HepG2 (cell line): ENCODE measurements around the gene SCUBE2. TPM values are rescaled to one million over a fixed set of nuclear protein-coding genes. Genes with fewer than 3 reads are reported as not detected.

ENCODE experiments used
- ATAC-seq: fragments of 200-7000 bp; cut with Tn5 transposase; 3 replicates; pipeline ENCODE4 v1.9.1; 2020; ENCODE audit warnings: mild to moderate bottlenecking, moderate library complexity
- BruUV-seq: library from RNA; stranded (reverse); fragments of 400-500 nt; replicated peaks from 2 replicates; lab custom pipeline; 2021; lab: Mats Ljungman, UMichigan
- CTCF ChIA-PET: fragments of 300-600 bp; formaldehyde crosslinking; extraction: SDS; loops from one replicate; lab custom pipeline; 2021; ENCODE audit warnings: low total read pairs, inconsistent platforms, low intra/inter-chr PET ratio; lab: Yijun Ruan, JAX
- POLR2A ChIA-PET: fragments of 350-600 bp; sonication (Branson Sonifier 250); formaldehyde crosslinking; loops from one replicate; lab custom pipeline; 2020; ENCODE audit warnings: antibody characterized with exemption, inconsistent platforms; lab: Yijun Ruan, JAX
- DNase-seq: peaks from one replicate; pipeline ENCODE4 v3.0.0-alpha.2; 2015; ENCODE audit warnings: low spot score
- FAIRE-seq: peaks from 3 replicates; lab custom pipeline; 2011; peaks lifted over from hg19 to GRCh38; lab: Jason Lieb, UNC
- H2AFZ ChIP-seq: one replicate; pipeline ENCODE4 v1.6.1; 2011; ENCODE audit warnings: low read length, inconsistent platforms
- H3K27ac ChIP-seq: fragments of 300-600 bp; 3 replicates; pipeline ENCODE4 v1.8.0; 2011; ENCODE audit warnings: mixed run types, mild to moderate bottlenecking, mixed read lengths, low read length, inconsistent platforms; ENCODE audit not compliant: insufficient read depth; ENCODE audit errors: extremely low read length
- H3K27me3 ChIP-seq, 2 experiments: fragments of 200-600 bp in 1 of 2; 2 replicates in 1 of 2; 3 replicates in 1 of 2; pipeline versions ENCODE4 v1.6.0 to v1.8.0; 2011; ENCODE audit warnings: low read length in 2 of 2, mild to moderate bottlenecking in 2 of 2, moderate library complexity in 2 of 2, inconsistent platforms in 1 of 2; ENCODE audit not compliant: insufficient read depth in 2 of 2, control insufficient read depth in 1 of 2
- H3K36me3 ChIP-seq, 2 experiments: fragments of 200-600 bp in 1 of 2; replicated peaks in 1 of 2; 2 replicates in 1 of 2; 3 replicates in 1 of 2; pipeline versions ENCODE4 v1.5.1 to v1.8.0; 2011; ENCODE audit warnings: low read length in 2 of 2, inconsistent platforms in 1 of 2; ENCODE audit not compliant: insufficient read depth in 2 of 2, control insufficient read depth in 1 of 2
- H3K4me1 ChIP-seq: 2 replicates; pipeline ENCODE4 v1.5.1; 2012; ENCODE audit warnings: low read length, inconsistent platforms; ENCODE audit not compliant: insufficient read depth
- H3K4me2 ChIP-seq: 2 replicates; pipeline ENCODE4 v1.6.0; 2011; ENCODE audit warnings: low read depth, low read length, inconsistent platforms
- H3K4me3 ChIP-seq, 3 experiments: fragments of 200-600 bp in 1 of 3; sonication (generic), shearing (Covaris generic) in 1 of 3; replicated peaks in 1 of 3; 2 replicates each; pipeline ENCODE4 v1.5.1; 2011 to 2016; ENCODE audit warnings: low read length in 3 of 3, inconsistent platforms in 2 of 3, low read depth in 2 of 3, mild to moderate bottlenecking in 2 of 3, control low read depth in 1 of 3, mixed read lengths in 1 of 3; ENCODE audit not compliant: insufficient read depth in 1 of 3
- H3K79me2 ChIP-seq: one replicate; pipeline ENCODE4 v1.6.1; 2011; ENCODE audit warnings: low read length, inconsistent platforms; ENCODE audit not compliant: insufficient read depth
- H3K9ac ChIP-seq: 2 replicates; pipeline ENCODE4 v1.6.0; 2011; ENCODE audit warnings: mild to moderate bottlenecking, low read depth, low read length, inconsistent platforms; ENCODE audit not compliant: insufficient read depth
- H3K9me3 ChIP-seq: 2 replicates; pipeline ENCODE4 v1.5.1; 2012; ENCODE audit warnings: mild to moderate bottlenecking, low read length
- H4K20me1 ChIP-seq: 2 replicates; pipeline ENCODE4 v1.6.0; 2011; ENCODE audit warnings: inconsistent platforms, mild to moderate bottlenecking, low read length, moderate library complexity; ENCODE audit not compliant: insufficient read depth
- CBX1 ChIP-seq: IDR thresholded peaks from one replicate; pipeline ENCODE4 v1.6.1; 2016; ENCODE audit warnings: antibody characterized with exemption, low read depth
- HNRNPH1 ChIP-seq: fragments of 200-400 bp; formaldehyde crosslinking; optimal IDR thresholded peaks from 2 replicates; pipeline ENCODE3; 2017; ENCODE audit warnings: mild to moderate bottlenecking, low read depth, low read length
- ZNF441 ChIP-seq: sonication (generic); formaldehyde crosslinking; IDR thresholded peaks from 2 replicates; pipeline ENCODE4 v1.7.0; 2021; ENCODE audit warnings: missing genetic modification reagents, borderline replicate concordance
- WGBS: methylation state at CpG from one replicate; pipeline ENCODE4 v1.1.6; 2017; ENCODE audit warnings: low lambda C conversion rate; 5-methylcytosine and 5-hydroxymethylcytosine counted together
- in situ Hi-C: cut with HindIII; loops from 2 replicates; pipeline ENCODE4 v1.10.0; 2017; ENCODE audit warnings: low pct_unique_long_range_greater_than_20kb; ENCODE audit not compliant: extremely low pct_ligation_motif_present
- intact Hi-C: fragments of 100-400 bp; cut with micrococcal nuclease; formaldehyde crosslinking; loops from one replicate; pipeline ENCODE4 v1.10.0; 2022; ENCODE audit not compliant: unreplicated experiment
- polyA plus RNA-seq, 8 experiments: library from polyadenylated mRNA; depleted of rRNA in 3 of 8; stranded (reverse) in 7 of 8; unstranded in 1 of 8; fragments of >200 nt; fragmentation: Illumina TruSeq in 4 of 8; extraction: Trizol in 4 of 8; gene quantifications; 2 replicates each; pipeline versions ENCODE4 v1.2.1 to v1.2.3, GENCODE V29; 2011 to 2016; ENCODE audit warnings: low read depth in 4 of 8, missing spikeins in 1 of 8, mixed read lengths in 1 of 8; ENCODE audit not compliant: insufficient read depth in 1 of 8
- total RNA-seq, 5 experiments: library from RNA; depleted of rRNA; stranded (reverse); fragments of >200 nt; fragmentation: Illumina TruSeq; extraction: Trizol; gene quantifications; 2 replicates each; pipeline ENCODE4 v1.2.3, GENCODE V29; 2016; ENCODE audit warnings: low read depth in 1 of 5
- TF ChIP-seq, protein P1 (sequence below): sonication (generic); formaldehyde crosslinking; IDR thresholded peaks from 2 replicates; pipeline ENCODE4 v1.9.0; 2021; ENCODE audit warnings: mild to moderate bottlenecking, missing genetic modification reagents
- TF ChIP-seq, protein P2 (sequence below): sonication (generic); formaldehyde crosslinking; IDR thresholded peaks from 2 replicates; pipeline ENCODE4 v1.4.0; 2020; ENCODE audit warnings: missing genetic modification reagents

The SCUBE2 gene
- total and polyA plus RNA-seq, 2 of the 13 experiments (the other 11 are each of a cell fraction or from before 2014, with no cell fraction given): 0.09 TPM; not detected in 1

DNA sequence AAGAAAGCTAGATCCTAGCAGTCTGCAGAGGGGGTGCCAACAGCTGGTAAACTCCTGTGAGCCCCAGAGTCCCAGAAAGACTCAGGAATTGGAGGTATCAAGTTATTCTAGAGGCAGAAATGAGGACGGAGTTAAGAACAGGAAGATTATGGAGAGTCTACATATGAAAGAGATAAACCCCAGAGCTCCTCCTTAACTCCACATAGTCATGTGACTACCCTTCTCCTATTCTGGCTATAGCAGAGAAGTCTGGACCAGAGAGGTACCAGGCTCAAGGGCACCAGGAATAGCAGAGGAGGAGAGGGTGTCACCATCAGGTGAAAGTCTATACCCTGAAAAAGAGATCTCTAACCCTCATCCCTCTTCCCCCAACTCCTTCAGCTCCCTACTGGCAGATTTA is 29.6 kb downstream of the SCUBE2 start:
- FAIRE-seq: no peak
- ChIA-PET CTCF (no interaction called here), POLR2A (no interaction called here)
- WGBS: 25% methylated on average over 1 of the region's 1 CpG
- no peak for ATAC-seq
- no peak overlapping the region for H2AFZ ChIP-seq
- H4K20me1 ChIP-seq: no peaks in the 10 kb centered on the region
- no TSS peak for BruUV-seq
- peaks cover 14% of the 10 kb centered on the region for H3K4me1 ChIP-seq
- H3K9me3 ChIP-seq: no peaks in the 10 kb centered on the region
- no peak overlapping the region for H3K4me3 ChIP-seq
- in situ Hi-C loops: no loop called here
- no peak overlapping the region for H3K4me2 ChIP-seq
- no peaks in the 10 kb centered on the region for H3K79me2 ChIP-seq
- TF ChIP-seq HNRNPH1 (no peak), ZNF441 (CRISPR knock-in tag) (no peak), CBX1 (no peak)
- TF ChIP-seq, protein P1, sequence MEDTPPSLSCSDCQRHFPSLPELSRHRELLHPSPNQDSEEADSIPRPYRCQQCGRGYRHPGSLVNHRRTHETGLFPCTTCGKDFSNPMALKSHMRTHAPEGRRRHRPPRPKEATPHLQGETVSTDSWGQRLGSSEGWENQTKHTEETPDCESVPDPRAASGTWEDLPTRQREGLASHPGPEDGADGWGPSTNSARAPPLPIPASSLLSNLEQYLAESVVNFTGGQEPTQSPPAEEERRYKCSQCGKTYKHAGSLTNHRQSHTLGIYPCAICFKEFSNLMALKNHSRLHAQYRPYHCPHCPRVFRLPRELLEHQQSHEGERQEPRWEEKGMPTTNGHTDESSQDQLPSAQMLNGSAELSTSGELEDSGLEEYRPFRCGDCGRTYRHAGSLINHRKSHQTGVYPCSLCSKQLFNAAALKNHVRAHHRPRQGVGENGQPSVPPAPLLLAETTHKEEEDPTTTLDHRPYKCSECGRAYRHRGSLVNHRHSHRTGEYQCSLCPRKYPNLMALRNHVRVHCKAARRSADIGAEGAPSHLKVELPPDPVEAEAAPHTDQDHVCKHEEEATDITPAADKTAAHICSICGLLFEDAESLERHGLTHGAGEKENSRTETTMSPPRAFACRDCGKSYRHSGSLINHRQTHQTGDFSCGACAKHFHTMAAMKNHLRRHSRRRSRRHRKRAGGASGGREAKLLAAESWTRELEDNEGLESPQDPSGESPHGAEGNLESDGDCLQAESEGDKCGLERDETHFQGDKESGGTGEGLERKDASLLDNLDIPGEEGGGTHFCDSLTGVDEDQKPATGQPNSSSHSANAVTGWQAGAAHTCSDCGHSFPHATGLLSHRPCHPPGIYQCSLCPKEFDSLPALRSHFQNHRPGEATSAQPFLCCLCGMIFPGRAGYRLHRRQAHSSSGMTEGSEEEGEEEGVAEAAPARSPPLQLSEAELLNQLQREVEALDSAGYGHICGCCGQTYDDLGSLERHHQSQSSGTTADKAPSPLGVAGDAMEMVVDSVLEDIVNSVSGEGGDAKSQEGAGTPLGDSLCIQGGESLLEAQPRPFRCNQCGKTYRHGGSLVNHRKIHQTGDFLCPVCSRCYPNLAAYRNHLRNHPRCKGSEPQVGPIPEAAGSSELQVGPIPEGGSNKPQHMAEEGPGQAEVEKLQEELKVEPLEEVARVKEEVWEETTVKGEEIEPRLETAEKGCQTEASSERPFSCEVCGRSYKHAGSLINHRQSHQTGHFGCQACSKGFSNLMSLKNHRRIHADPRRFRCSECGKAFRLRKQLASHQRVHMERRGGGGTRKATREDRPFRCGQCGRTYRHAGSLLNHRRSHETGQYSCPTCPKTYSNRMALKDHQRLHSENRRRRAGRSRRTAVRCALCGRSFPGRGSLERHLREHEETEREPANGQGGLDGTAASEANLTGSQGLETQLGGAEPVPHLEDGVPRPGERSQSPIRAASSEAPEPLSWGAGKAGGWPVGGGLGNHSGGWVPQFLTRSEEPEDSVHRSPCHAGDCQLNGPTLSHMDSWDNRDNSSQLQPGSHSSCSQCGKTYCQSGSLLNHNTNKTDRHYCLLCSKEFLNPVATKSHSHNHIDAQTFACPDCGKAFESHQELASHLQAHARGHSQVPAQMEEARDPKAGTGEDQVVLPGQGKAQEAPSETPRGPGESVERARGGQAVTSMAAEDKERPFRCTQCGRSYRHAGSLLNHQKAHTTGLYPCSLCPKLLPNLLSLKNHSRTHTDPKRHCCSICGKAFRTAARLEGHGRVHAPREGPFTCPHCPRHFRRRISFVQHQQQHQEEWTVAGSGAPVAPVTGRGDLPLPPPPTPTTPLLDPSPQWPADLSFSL (CRISPR knock-in tag): no peak
- TF ChIP-seq, protein P2, sequence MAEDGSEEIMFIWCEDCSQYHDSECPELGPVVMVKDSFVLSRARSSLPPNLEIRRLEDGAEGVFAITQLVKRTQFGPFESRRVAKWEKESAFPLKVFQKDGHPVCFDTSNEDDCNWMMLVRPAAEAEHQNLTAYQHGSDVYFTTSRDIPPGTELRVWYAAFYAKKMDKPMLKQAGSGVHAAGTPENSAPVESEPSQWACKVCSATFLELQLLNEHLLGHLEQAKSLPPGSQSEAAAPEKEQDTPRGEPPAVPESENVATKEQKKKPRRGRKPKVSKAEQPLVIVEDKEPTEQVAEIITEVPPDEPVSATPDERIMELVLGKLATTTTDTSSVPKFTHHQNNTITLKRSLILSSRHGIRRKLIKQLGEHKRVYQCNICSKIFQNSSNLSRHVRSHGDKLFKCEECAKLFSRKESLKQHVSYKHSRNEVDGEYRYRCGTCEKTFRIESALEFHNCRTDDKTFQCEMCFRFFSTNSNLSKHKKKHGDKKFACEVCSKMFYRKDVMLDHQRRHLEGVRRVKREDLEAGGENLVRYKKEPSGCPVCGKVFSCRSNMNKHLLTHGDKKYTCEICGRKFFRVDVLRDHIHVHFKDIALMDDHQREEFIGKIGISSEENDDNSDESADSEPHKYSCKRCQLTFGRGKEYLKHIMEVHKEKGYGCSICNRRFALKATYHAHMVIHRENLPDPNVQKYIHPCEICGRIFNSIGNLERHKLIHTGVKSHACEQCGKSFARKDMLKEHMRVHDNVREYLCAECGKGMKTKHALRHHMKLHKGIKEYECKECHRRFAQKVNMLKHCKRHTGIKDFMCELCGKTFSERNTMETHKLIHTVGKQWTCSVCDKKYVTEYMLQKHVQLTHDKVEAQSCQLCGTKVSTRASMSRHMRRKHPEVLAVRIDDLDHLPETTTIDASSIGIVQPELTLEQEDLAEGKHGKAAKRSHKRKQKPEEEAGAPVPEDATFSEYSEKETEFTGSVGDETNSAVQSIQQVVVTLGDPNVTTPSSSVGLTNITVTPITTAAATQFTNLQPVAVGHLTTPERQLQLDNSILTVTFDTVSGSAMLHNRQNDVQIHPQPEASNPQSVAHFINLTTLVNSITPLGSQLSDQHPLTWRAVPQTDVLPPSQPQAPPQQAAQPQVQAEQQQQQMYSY: no peak
- no peaks in the 10 kb centered on the region for H3K36me3 ChIP-seq
- intact Hi-C loops: no loop called here
- no peak for DNase-seq
- H3K27me3 ChIP-seq: peaks cover 2 to 16% of the 10 kb centered on the region in 2 experiments; a peak in 3 of 5 replicates
- H3K27ac ChIP-seq: no peak overlapping the region
- no peak overlapping the region for H3K9ac ChIP-seq
